KBM-7 (cell line): ENCODE data around the gene POLR2A.
A peak's percentile ranks its signal among the peaks of the same experiment; 100 is the strongest.

Experiments used
- DNase-seq: peaks from one replicate; pipeline ENCODE4 v3.0.0-alpha.2; 2015
- in situ Hi-C: fragments of 300-500 bp; cut with MboI; formaldehyde crosslinking; loops from 2 replicates; pipeline ENCODE4 v1.14.3; 2020; ENCODE audit warnings: low sequenced_read_pairs, low pct_unique_long_range_greater_than_20kb, mixed read lengths

The POLR2A gene

GRCh38 chr17:7541074-7541621 lies 57.0 kb downstream of the POLR2A start:
- DNase-seq, result no peak
- in situ Hi-C loops, result no loop called here

- in situ Hi-C loops, result no loop called here
- DNase-seq, result no peak
These were observed 60.7 kb downstream of the POLR2A start for GRCh38 chr17:7544911-7545310.

GRCh38 chr17:7548585-7549400 lies 64.6 kb downstream of the POLR2A start, which contains the start of gene TNFSF12:
Gene TNFSF12, plus strand, starts transcription at chr17:7549058. Its CDS starts 96 bp downstream, at chr17:7549154.
- DNase-seq, result peak; percentile 60
- in situ Hi-C loops, result no loop called here
